SK-N-SH (cell line): ENCODE results near the gene SEMA3C. TPM values are rescaled to one million over a fixed set of nuclear protein-coding genes. Genes with fewer than 3 reads are reported as not detected.

Experiments used
- CTCF ChIA-PET: fragments of 300-600, 350-600 bp; formaldehyde crosslinking; extraction: SDS; loops from one replicate; lab custom pipeline; 2021; lab: Yijun Ruan, JAX
- POLR2A ChIA-PET: fragments of 350-600 bp; sonication (Branson Sonifier 250); formaldehyde crosslinking; extraction: SDS; loops from one replicate; lab custom pipeline; 2020; ENCODE audit warnings: antibody characterized with exemption, inconsistent platforms; lab: Yijun Ruan, JAX
- DNase-seq: peaks from one replicate; pipeline ENCODE4 v3.0.0; 2012
- H2AFZ ChIP-seq: fragments of 200-600 bp; sonication (generic); 2 replicates; pipeline ENCODE4 v1.8.1; 2016; ENCODE audit warnings: antibody characterized with exemption, mild to moderate bottlenecking, low read depth
- H3F3A ChIP-seq: fragments of 200-600 bp; sonication (generic); replicated peaks from 2 replicates; pipeline ENCODE3; 2016; ENCODE audit warnings: antibody characterized with exemption, mild to moderate bottlenecking; ENCODE audit not compliant: insufficient read depth
- H3K27ac ChIP-seq, 2 experiments: fragments of 200-500 bp in 1 of 2; fragments of 200-600 bp in 1 of 2; sonication (Bioruptor generic) in 1 of 2; sonication (generic), shearing (Covaris generic) in 1 of 2; 2 replicates each; pipeline versions ENCODE4 v1.5.1 to v1.6.1; 2014 to 2016; ENCODE audit warnings: low read depth in 2 of 2, inconsistent platforms in 1 of 2, low read length in 1 of 2, mild to moderate bottlenecking in 1 of 2, mixed read lengths in 1 of 2
- H3K27me3 ChIP-seq: fragments of 200-600 bp; sonication (generic), shearing (Covaris generic); 2 replicates; pipeline ENCODE4 v1.6.1; 2016; ENCODE audit warnings: mixed run types; ENCODE audit not compliant: insufficient read depth
- H3K36me3 ChIP-seq, 2 experiments: fragments of 200-500 bp in 1 of 2; fragments of 200-600 bp in 1 of 2; sonication (Bioruptor generic) in 1 of 2; sonication (generic) in 1 of 2; replicated peaks in 1 of 2; 2 replicates each; pipeline versions ENCODE3 to v1.5.1; 2014 to 2016; ENCODE audit warnings: low read length in 1 of 2, mild to moderate bottlenecking in 1 of 2; ENCODE audit not compliant: insufficient read depth in 2 of 2, control insufficient read depth in 1 of 2
- H3K4me1 ChIP-seq, 2 experiments: fragments of 200-500 bp in 1 of 2; fragments of 200-600 bp in 1 of 2; sonication (Bioruptor generic) in 1 of 2; sonication (generic), shearing (Covaris generic) in 1 of 2; 2 replicates each; pipeline versions ENCODE4 v1.5.1 to v1.6.1; 2014 to 2016; ENCODE audit warnings: low read depth in 1 of 2, low read length in 1 of 2, mixed run types in 1 of 2; ENCODE audit not compliant: insufficient read depth in 2 of 2, control insufficient read depth in 1 of 2
- H3K4me2 ChIP-seq: fragments of 200-600 bp; sonication (generic), shearing (Covaris generic); 2 replicates; pipeline ENCODE4 v1.6.1; 2017; ENCODE audit warnings: mixed run types
- H3K4me3 ChIP-seq, 2 experiments: fragments of 200-500 bp in 1 of 2; fragments of 200-600 bp in 1 of 2; sonication (Bioruptor generic) in 1 of 2; sonication (generic), shearing (Covaris generic) in 1 of 2; 2 replicates each; pipeline versions ENCODE4 v1.5.1 to v1.8.1; 2014 to 2016; ENCODE audit warnings: low read depth in 2 of 2, inconsistent platforms in 1 of 2, low read length in 1 of 2, mild to moderate bottlenecking in 1 of 2, mixed read lengths in 1 of 2, moderate library complexity in 1 of 2
- H3K79me2 ChIP-seq: fragments of 200-600 bp; sonication (generic); 2 replicates; pipeline ENCODE4 v1.8.1; 2017; ENCODE audit warnings: mild to moderate bottlenecking; ENCODE audit not compliant: insufficient read depth
- H3K9ac ChIP-seq: fragments of 200-600 bp; sonication (generic); 2 replicates; pipeline ENCODE4 v1.6.1; 2017; ENCODE audit warnings: mixed run types
- H3K9me2 ChIP-seq: fragments of 200-600 bp; sonication (generic); 2 replicates; pipeline ENCODE4 v1.6.1; 2017; ENCODE audit warnings: mixed run types
- H3K9me3 ChIP-seq: fragments of 200-600 bp; sonication (generic); 2 replicates; pipeline ENCODE4 v1.6.1; 2017; ENCODE audit warnings: mixed run types, mild to moderate bottlenecking, moderate library complexity
- H4K20me1 ChIP-seq: fragments of 200-600 bp; sonication (generic); 2 replicates; pipeline ENCODE4 v1.6.1; 2017; ENCODE audit warnings: mild to moderate bottlenecking, mixed run types; ENCODE audit not compliant: insufficient read depth
- CHD2 ChIP-seq: fragments of 150-350 bp; IDR thresholded peaks from 2 replicates; pipeline ENCODE4 v1.6.1; 2018; ENCODE audit warnings: low read length; ENCODE audit not compliant: partially characterized antibody
- ELF1 ChIP-seq: IDR thresholded peaks from 2 replicates; pipeline ENCODE4 v1.4.0; 2012
- EP300 ChIP-seq, 2 experiments: IDR thresholded peaks; 2 replicates each; pipeline versions ENCODE4 v1.4.0 to v1.6.1; 2012; ENCODE audit warnings: borderline replicate concordance in 1 of 2, low read depth in 1 of 2, low read length in 1 of 2
- FOSL2 ChIP-seq: IDR thresholded peaks from 2 replicates; pipeline ENCODE4 v1.4.0; 2012; ENCODE audit warnings: low read depth, mild to moderate bottlenecking, moderate library complexity, borderline replicate concordance
- FOXJ3 ChIP-seq: sonication (generic); formaldehyde crosslinking; IDR thresholded peaks from 2 replicates; pipeline ENCODE4 v1.5.1; 2020; ENCODE audit warnings: mild to moderate bottlenecking, missing genetic modification reagents
- GABPA ChIP-seq: IDR thresholded peaks from 2 replicates; pipeline ENCODE4 v1.4.0; 2012; ENCODE audit warnings: low read depth, mild to moderate bottlenecking
- IRF3 ChIP-seq: fragments of 150-350 bp; IDR thresholded peaks from 2 replicates; pipeline ENCODE4 v1.6.1; 2016; ENCODE audit warnings: mild to moderate bottlenecking, low read depth, low read length
- JUND ChIP-seq: IDR thresholded peaks from 2 replicates; pipeline ENCODE4 v1.4.0; 2012
- MAX ChIP-seq: IDR thresholded peaks from 2 replicates; pipeline ENCODE4 v1.4.0; 2012; ENCODE audit warnings: low read depth
- NFIC ChIP-seq: IDR thresholded peaks from 2 replicates; pipeline ENCODE4 v1.4.0; 2012; ENCODE audit warnings: borderline replicate concordance
- NRF1 ChIP-seq: IDR thresholded peaks from 2 replicates; pipeline ENCODE4 v1.6.1; 2012; ENCODE audit warnings: low read depth, mild to moderate bottlenecking, low read length
- PBX3 ChIP-seq: IDR thresholded peaks from 2 replicates; pipeline ENCODE4; 2012
- POLR2AphosphoS5 ChIP-seq: IDR thresholded peaks from 2 replicates; pipeline ENCODE4 v1.6.1; 2012; ENCODE audit warnings: low read depth, low read length
- RAD21 ChIP-seq: IDR thresholded peaks from 2 replicates; pipeline ENCODE4 v1.6.1; 2012; ENCODE audit warnings: mild to moderate bottlenecking, low read length
- REST ChIP-seq: IDR thresholded peaks from 2 replicates; pipeline ENCODE4 v1.6.1; 2012; ENCODE audit warnings: mild to moderate bottlenecking, low read depth, low read length, moderate library complexity
- RXRA ChIP-seq: IDR thresholded peaks from 2 replicates; pipeline ENCODE4 v1.4.0; 2012; ENCODE audit warnings: low read depth, mild to moderate bottlenecking, borderline replicate concordance
- SMC3 ChIP-seq: IDR thresholded peaks from 2 replicates; pipeline ENCODE4 v1.6.1; 2012; ENCODE audit warnings: low read depth, low read length, improper control_type of control experiment
- TAF1 ChIP-seq: IDR thresholded peaks from 2 replicates; pipeline ENCODE4 v1.6.1; 2012; ENCODE audit warnings: low read depth, mild to moderate bottlenecking, low read length, moderate library complexity, borderline replicate concordance
- TCF12 ChIP-seq: IDR thresholded peaks from 2 replicates; pipeline ENCODE4 v1.4.0; 2012
- USF2 ChIP-seq: fragments of 150-350 bp; IDR thresholded peaks from 2 replicates; pipeline ENCODE4 v1.6.1; 2017; ENCODE audit warnings: antibody characterized with exemption, low read length, low read depth, borderline replicate concordance
- WGBS: methylation state at CpG from one replicate; pipeline ENCODE4 v1.1.6; 2017; ENCODE audit warnings: low lambda C conversion rate; 5-methylcytosine and 5-hydroxymethylcytosine counted together
- polyA plus RNA-seq, 3 experiments: library from polyadenylated mRNA; depleted of rRNA; stranded (reverse); fragments of >200 nt; gene quantifications; 2 replicates each; pipeline ENCODE4 v1.2.3, GENCODE V29; 2012

The SEMA3C gene
- polyA plus RNA-seq, 1 of the 3 experiments (the other 2 are of a cell fraction): 51.1 TPM

- 61% methylated on average over 1 of the region's 1 CpG for WGBS
- Histone ChIP-seq H3K9ac (no peak overlapping the region), H2AFZ (no peak overlapping the region), H3K9me3 (no peaks in the 10 kb centered on the region), H3K4me2 (peak overlapping the region; percentile 13; the same call in 1 of the 2 replicates), H3K4me1 (peaks cover 25 to 35% of the 10 kb centered on the region in 2 experiments; a peak in 3 of 4 replicates), H4K20me1 (no peaks in the 10 kb centered on the region), H3K27ac (peak overlapping the region; percentile 31 to 89), H3F3A (peaks cover 14% of the 10 kb centered on the region), H3K36me3 (peaks cover 0 to 38% of the 10 kb centered on the region in 2 experiments), H3K4me3 (no peak overlapping the region), H3K79me2 (peaks cover 15% of the 10 kb centered on the region; the same call in 1 of the 2 replicates), H3K27me3 (no peaks in the 10 kb centered on the region), H3K9me2 (no peaks in the 10 kb centered on the region)
- ChIA-PET CTCF (interaction anchor here (1.5 kb wide), 1 partner anchor 9 kb away, joined by 3 read pairs; no protein-coding TSS in a partner anchor), POLR2A (no interaction called here)
- TF ChIP-seq FOXJ3 (CRISPR knock-in tag): no peak
- peak; percentile 12; the same call in 1 of the 2 replicates for TF ChIP-seq MAX
- no peak for DNase-seq
Observed at GRCh38 chr7:80827239-80827633, 91.6 kb downstream of the SEMA3C start.

GRCh38 chr7:80826520-80827238 is 92.2 kb downstream of the SEMA3C start:
- H3K4me3 ChIP-seq: no peak overlapping the region
- no peaks in the 10 kb centered on the region for H4K20me1 ChIP-seq
- peak overlapping the region; percentile 13; the same call in 1 of the 2 replicates for H3K4me2 ChIP-seq
- WGBS: 65% methylated on average over 3 of the region's 3 CpGs
- H3K9me2 ChIP-seq: no peaks in the 10 kb centered on the region
- peaks cover 25 to 32% of the 10 kb centered on the region in 2 experiments; a peak in 3 of 4 replicates for H3K4me1 ChIP-seq
- no peaks in the 10 kb centered on the region for H3K9me3 ChIP-seq
- H3K36me3 ChIP-seq: peaks cover 0 to 38% of the 10 kb centered on the region in 2 experiments
- H3K27me3 ChIP-seq: no peaks in the 10 kb centered on the region
- DNase-seq: no peak
- no peak overlapping the region for H2AFZ ChIP-seq
- H3K27ac ChIP-seq: peak overlapping the region; percentile 31 to 89
- no peak overlapping the region for H3K9ac ChIP-seq
- peaks cover 14% of the 10 kb centered on the region for H3F3A ChIP-seq
- ChIA-PET CTCF (interaction anchor here (1.5 kb wide), 1 partner anchor 8 kb away, joined by 3 read pairs; no protein-coding TSS in a partner anchor), POLR2A (no interaction called here)
- peaks cover 15% of the 10 kb centered on the region; the same call in 1 of the 2 replicates for H3K79me2 ChIP-seq
- TF ChIP-seq USF2: no peak
- TF ChIP-seq EP300 (IDR thresholded peaks at IDR 0.05; ENCODE audit: borderline replicate concordance in 1 of 2, low read depth in 1 of 2, low read length in 1 of 2): peak; percentile 43 to 69; a peak in 3 of 4 replicates
- peak; percentile 79 for TF ChIP-seq JUND
- peak; percentile 80 for TF ChIP-seq TCF12
- TF ChIP-seq TAF1: no peak
- TF ChIP-seq GABPA: no peak
- TF ChIP-seq NFIC: peak; percentile 85; the same call in 1 of the 2 replicates
- TF ChIP-seq CHD2: no peak
- no peak for TF ChIP-seq NRF1
- no peak for TF ChIP-seq ELF1
- no peak for TF ChIP-seq RAD21
- TF ChIP-seq FOSL2: peak; percentile 56
- peak; percentile 67 for TF ChIP-seq PBX3
- no peak for TF ChIP-seq REST
- no peak for TF ChIP-seq FOXJ3 (CRISPR knock-in tag)
- TF ChIP-seq POLR2AphosphoS5: peak; percentile 11; the same call in 1 of the 2 replicates
- TF ChIP-seq RXRA: no peak
- no peak for TF ChIP-seq SMC3
- TF ChIP-seq IRF3: no peak
